Skeletal muscle tissue (tissue), 4 donors: ENCODE results near the gene TMEM255B. TPM values are rescaled to one million over a fixed set of nuclear protein-coding genes. Genes with fewer than 3 reads are reported as not detected.

Source experiments
- H3K27ac ChIP-seq: one replicate; pipeline ENCODE4 v1.7.0; 2013; ENCODE audit warnings: mild to moderate bottlenecking, low read depth, low read length, inconsistent platforms
- H3K27me3 ChIP-seq, 3 donors: one replicate each; pipeline ENCODE4 v1.7.0; 2013; ENCODE audit warnings: low read length in 3 of 3; ENCODE audit not compliant: control insufficient read depth in 3 of 3, insufficient read depth in 3 of 3
- H3K36me3 ChIP-seq, 3 donors: one replicate each; pipeline ENCODE4 v1.7.0; 2013; ENCODE audit warnings: low read length in 3 of 3; ENCODE audit not compliant: control insufficient read depth in 3 of 3, insufficient read depth in 3 of 3
- H3K4me1 ChIP-seq, 3 donors: one replicate each; pipeline ENCODE4 v1.7.0; 2013; ENCODE audit warnings: low read length in 3 of 3, mild to moderate bottlenecking in 3 of 3; ENCODE audit not compliant: control insufficient read depth in 3 of 3, insufficient read depth in 3 of 3
- H3K4me3 ChIP-seq, 3 donors: one replicate each; pipeline ENCODE4 v1.7.0; 2013; ENCODE audit warnings: low read length in 3 of 3
- H3K9ac ChIP-seq, 3 donors: one replicate each; pipeline ENCODE4 v1.7.0; 2013; ENCODE audit warnings: low read length in 3 of 3, mild to moderate bottlenecking in 3 of 3, moderate library complexity in 2 of 3, low read depth in 1 of 3
- H3K9me3 ChIP-seq, 3 donors: one replicate each; pipeline ENCODE4 v1.7.0; 2013; ENCODE audit warnings: low read length in 3 of 3; ENCODE audit not compliant: control insufficient read depth in 3 of 3
- total RNA-seq: library from RNA; depleted of rRNA; stranded (reverse); fragments of >200 nt; gene quantifications from one replicate; pipeline ENCODE4 v1.2.3, GENCODE V29; 2014
- donor health status: Osteomylitis.

Gene TMEM255B
- total RNA-seq, 1 donor from 2014 or later: 2.6 TPM

DNA sequence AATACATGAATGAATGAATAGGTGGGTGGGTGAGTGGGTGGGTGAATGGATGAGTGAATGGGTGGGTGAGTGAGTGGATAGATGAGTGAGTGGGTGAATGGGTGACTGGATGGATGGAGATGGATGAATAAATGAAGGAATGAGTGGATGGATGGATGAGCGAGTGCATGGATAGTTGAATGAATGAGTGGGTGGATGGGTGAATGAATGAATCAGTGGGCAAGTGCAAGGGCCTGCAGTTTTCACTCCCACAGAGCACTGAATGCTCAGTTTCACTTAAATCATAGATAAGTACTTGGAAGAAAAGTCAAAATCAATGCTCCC lies 92.4 kb downstream of the TMEM255B start:
- no peak overlapping the region for H3K4me3 ChIP-seq
- H3K27me3 ChIP-seq: no peaks in the 10 kb centered on the region
- H3K9ac ChIP-seq: no peak overlapping the region
- peaks cover 3 to 8% (median 6%) of the 10 kb centered on the region in 3 donors for H3K36me3 ChIP-seq
- H3K27ac ChIP-seq: no peak overlapping the region
- no peaks in the 10 kb centered on the region for H3K9me3 ChIP-seq
- peaks cover 54 to 74% (median 58%) of the 10 kb centered on the region in 3 donors for H3K4me1 ChIP-seq

DNA sequence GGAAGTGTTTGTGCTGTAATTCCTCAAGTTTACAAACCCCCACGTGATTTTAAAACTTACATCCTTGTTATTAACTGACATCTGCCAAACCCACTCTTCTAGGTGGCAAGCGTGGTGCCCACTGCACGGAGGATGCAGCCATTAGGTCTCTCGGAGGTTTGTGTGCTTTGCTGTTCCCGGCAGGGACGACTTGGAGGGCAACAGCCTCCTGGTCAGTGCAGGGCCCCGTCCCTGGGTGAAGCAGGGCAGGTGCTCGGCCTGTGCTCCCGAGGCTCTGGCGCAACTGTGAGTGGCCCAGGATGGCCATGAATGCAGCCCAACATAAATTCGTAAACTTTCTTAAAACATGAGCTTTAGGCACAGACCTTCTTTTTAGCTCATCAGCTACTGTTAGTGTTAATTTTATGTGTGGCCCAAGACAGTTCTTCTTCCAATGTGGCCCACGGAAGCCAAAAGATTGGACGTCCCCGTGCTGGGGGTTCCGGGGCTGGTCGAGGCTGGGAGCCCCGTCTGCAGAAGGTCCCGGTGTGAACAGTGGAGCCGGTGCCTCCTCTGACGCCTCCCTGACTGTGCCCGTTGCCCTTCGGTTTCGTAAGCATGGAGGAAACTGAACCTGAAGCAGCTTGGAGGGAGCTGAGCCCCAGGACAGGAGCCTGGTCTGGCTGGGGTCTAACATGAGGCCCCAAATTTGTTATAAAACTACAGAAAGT lies 93.0 kb downstream of the TMEM255B start:
- Histone ChIP-seq H3K9me3 (no peaks in the 10 kb centered on the region), H3K4me3 (no peak overlapping the region), H3K9ac (no peak overlapping the region), H3K27ac (no peak overlapping the region), H3K36me3 (peaks cover 0 to 3% (median under 1%) of the 10 kb centered on the region in 3 donors), H3K27me3 (no peaks in the 10 kb centered on the region), H3K4me1 (peaks cover 59 to 80% (median 63%) of the 10 kb centered on the region in 3 donors)

DNA sequence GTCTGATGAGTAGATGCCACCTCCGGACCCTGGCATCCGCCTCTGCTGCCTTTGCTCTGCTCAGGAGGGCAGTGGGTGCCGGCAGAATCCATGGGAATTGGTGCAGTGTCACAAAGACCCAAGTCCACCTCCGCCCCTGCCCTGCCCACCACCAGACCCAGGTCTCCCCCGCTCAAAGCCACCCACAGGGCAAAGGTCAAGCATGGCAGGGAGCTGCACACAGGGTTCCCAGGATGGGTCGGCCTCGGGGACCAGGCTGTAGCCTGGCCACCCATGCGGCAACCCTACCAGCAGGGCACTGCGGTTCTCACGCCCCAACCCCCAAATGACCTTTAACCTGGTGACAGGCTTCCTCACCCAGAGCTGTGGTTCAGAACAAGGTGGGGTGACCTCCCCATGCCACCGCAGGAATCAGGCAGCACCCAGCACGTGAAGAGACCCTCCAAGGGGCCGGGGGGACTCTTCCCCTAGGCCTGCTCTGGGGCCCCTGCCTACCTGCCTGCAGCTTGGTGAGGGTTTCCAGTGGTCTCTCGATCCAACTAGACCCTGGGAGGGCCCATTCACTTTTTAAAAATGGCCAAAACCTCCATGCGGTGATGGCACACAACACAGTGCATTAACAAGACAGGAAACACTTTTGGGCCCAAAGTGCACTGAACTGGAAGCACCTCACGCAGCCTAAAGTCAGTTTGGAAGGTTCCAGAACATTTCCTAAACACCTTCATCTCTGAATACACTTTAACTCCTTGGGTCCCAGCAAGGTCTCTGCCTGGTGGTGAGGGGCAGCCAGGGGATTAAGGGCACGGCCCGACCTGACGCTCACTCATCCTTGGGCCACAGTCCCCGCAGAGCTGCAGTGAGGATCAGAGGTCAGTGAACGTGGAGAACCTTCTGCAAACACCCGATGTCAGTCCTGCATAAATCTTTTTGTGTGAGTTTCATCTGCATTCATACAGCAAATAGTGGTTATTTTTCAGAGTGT lies 93.8 kb downstream of the TMEM255B start:
- Histone ChIP-seq H3K27ac (no peak overlapping the region), H3K27me3 (no peaks in the 10 kb centered on the region), H3K4me1 (peaks cover 63 to 80% (median 63%) of the 10 kb centered on the region in 3 donors), H3K9me3 (no peaks in the 10 kb centered on the region), H3K36me3 (peaks cover 0 to 2% (median 0%) of the 10 kb centered on the region in 3 donors), H3K4me3 (no peak overlapping the region), H3K9ac (peak overlapping the region in 1 of 3 donors; percentile 35)

DNA sequence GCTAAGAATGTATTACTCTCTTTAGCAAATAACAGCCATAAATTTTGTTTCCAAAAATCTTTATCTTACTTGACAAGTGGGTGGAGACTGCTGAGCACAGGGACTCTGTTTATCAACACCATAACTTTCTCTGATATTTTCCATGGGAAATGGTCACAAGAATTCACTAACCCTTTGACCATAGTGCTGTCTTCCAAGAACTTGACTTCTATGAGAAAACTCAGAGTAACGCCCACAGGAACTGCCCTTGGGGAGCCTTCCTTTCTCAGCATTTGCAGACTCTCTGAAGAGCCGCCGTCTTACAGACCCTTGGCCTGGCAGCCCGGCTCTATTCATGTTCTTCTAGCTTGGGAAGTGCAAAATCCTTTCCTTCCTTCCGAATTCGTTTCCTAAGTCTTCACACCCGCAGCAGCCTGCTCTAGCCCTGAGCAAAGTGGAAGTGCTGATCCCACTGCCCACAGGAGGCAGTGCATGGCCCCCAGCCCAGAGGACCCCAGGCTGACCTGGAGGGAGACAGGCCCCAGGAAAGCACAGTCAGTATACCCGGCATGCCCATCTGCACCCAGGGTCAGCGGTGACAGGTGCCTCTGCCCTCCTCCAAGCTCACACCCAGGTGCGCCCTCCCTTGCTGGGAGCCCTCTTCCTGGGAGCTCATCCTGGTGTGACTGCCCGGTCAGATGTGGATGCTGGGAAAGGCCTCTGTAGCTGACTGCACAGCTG lies 94.7 kb downstream of the TMEM255B start:
- Histone ChIP-seq H3K9ac (peak overlapping the region in 2 of 3 donors; percentile 24 to 68), H3K27ac (peak overlapping the region; percentile 69), H3K4me3 (peak overlapping the region; percentile 4 to 22 (median 11)), H3K36me3 (peaks cover 0 to 7% (median 2%) of the 10 kb centered on the region in 3 donors), H3K9me3 (no peaks in the 10 kb centered on the region), H3K27me3 (no peaks in the 10 kb centered on the region), H3K4me1 (peaks cover 54 to 81% (median 59%) of the 10 kb centered on the region in 3 donors)

DNA sequence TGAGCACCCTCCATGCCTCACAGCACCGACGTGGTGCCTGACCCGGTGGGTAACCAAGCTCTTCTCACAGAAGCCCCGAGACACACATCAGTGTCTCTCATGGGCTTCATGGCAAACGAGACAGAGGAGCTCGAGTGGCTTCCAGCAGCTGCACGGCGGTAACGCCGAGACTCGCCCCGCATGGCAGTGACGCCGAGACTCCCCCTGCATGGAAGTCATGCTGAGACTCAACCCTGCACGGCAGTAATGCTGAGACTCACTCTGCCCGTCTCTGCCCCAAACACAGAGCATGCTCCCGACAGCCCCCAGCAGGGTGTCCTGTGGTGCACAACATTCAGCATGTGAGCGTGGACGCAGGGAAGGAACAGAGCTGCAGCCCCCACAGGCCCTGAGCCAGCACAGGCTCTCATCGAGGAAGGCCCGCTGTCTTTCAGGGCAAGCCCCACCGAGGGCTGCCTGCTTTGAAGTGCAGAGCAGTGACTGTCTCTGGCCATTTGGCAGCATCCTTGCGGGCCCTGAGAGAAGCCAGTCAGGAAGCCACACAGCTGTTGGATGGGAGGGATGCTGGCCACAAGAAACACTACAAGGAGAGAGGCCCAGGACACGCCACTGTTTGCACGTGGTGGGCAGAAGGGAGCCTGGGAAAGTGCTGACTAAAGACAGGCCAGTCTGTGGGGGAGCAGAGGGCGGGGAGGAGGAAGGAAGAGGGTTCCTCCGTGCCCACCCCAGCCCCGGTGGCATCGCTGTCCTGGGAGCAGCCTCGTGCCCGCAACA lies 95.4 kb downstream of the TMEM255B start:
- H3K9ac ChIP-seq: peak overlapping the region in 2 of 3 donors; percentile 24 to 68
- peaks cover 2 to 14% (median 5%) of the 10 kb centered on the region in 3 donors for H3K36me3 ChIP-seq
- no peaks in the 10 kb centered on the region for H3K27me3 ChIP-seq
- peak overlapping the region; percentile 69 for H3K27ac ChIP-seq
- peaks cover 47 to 78% (median 52%) of the 10 kb centered on the region in 3 donors for H3K4me1 ChIP-seq
- no peaks in the 10 kb centered on the region for H3K9me3 ChIP-seq
- H3K4me3 ChIP-seq: peak overlapping the region; percentile 4 to 42 (median 34)

DNA sequence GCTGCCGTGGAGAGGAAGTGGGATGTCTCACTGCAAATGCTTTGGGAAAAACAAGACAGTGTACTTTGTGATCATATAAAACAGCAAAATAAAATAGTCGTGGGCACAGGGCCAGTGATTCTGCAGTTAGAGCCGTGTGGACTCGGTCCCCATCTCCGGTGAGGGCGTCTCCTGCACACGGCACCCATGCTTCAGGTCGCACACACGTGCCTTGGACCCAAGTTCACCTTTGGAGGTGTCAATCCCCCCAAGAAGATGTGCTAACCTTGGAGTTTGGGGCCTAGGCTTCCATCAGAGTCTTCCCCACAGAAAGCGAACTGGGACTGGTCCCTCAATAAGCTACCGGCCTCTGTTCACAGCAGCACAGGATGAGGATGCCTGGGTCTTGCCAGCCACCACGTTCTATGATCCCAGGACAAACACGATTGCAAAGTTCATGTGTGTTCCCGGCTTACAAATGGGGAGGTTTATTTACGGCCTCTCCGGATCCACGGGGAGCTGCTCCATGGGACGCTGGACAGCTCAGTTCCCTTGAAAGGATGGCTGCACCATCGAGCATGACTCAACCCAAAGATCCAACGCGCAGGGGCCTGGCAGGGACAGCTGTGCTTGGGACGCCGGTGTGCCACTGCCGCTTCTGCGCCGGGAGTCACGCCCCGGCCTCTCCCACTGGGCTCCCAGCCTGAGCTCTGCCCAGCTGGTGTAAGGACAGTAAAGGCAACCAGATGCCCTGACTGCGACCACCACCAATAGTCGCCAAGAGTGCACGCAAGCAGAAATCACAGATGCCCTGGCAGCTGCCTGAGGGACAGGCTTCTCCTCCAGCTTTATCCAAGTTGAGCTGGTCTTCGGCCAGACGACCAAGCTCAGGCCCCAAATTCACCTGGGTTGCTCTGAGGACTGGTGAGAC lies 96.2 kb downstream of the TMEM255B start:
- peak overlapping the region in 2 of 3 donors; percentile 15 to 69 for H3K9ac ChIP-seq
- peaks cover 47 to 77% (median 50%) of the 10 kb centered on the region in 3 donors for H3K4me1 ChIP-seq
- H3K36me3 ChIP-seq: peaks cover 5 to 21% (median 7%) of the 10 kb centered on the region in 3 donors
- peak overlapping the region; percentile 69 for H3K27ac ChIP-seq
- peak overlapping the region; percentile 18 to 45 (median 41) for H3K4me3 ChIP-seq
- H3K9me3 ChIP-seq: no peaks in the 10 kb centered on the region
- H3K27me3 ChIP-seq: no peaks in the 10 kb centered on the region

DNA sequence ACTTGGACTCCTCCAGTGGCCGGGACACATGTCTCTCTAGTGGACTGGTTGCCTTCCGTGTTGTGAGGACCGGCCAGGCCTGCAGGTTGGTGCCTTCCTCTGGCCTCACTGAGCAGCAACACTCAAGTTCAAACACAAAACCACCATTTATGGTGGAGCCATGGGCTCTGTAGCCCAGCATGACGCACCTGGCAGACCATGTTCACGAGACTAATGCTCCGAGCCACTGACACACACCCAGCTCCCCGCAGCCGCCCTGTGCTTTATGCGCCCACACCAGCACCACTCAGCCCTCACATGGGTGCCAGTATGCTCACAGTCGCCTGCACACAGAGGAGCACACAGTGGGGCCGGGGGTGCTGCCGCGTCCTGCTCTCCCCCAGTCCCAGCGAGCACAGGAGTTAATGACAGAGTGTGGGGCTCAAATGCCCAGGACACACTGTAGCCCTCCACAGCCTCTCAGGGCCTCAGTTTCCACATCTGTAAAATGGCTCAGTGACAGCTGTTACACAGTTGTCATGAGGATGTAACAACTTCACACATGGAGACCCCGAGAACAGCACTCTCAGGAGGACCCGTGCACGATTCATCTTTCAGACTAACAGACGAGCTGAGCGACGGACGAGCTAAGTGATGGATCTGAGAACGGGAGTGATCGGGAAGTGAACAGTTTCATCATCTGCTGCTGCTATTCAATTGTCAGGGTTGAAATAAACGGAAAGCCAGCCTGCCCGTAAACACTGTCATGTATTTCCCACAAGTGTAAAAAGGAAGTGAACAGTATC lies 97.1 kb downstream of the TMEM255B start:
- H3K4me1 ChIP-seq: peaks cover 52 to 83% (median 55%) of the 10 kb centered on the region in 3 donors
- peak overlapping the region in 1 of 3 donors; percentile 69 for H3K9ac ChIP-seq
- H3K9me3 ChIP-seq: no peaks in the 10 kb centered on the region
- H3K36me3 ChIP-seq: peaks cover 5 to 23% (median 7%) of the 10 kb centered on the region in 3 donors
- no peaks in the 10 kb centered on the region for H3K27me3 ChIP-seq
- H3K4me3 ChIP-seq: peak overlapping the region in 2 of 3 donors; percentile 16 to 41
- H3K27ac ChIP-seq: peak overlapping the region; percentile 69

DNA sequence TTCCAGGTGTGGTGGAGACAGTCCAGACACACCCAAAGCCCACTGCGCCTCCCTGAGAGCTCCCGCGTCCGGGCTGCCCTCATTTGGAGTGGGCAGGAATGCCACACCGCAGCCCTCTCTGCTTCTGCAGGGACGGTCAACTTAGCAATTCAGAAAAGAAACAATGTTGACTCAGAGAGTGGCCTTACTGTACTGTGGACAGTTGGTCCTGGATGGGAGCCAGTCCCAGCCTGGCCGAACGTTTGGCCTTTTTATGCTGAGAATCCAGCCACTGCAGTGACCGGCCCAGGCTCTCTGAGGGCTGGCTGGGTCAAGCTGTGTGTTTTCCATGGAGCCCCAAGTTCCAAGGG lies 97.7 kb downstream of the TMEM255B start:
- no peaks in the 10 kb centered on the region for H3K27me3 ChIP-seq
- no peak overlapping the region for H3K4me3 ChIP-seq
- peaks cover 5 to 26% (median 9%) of the 10 kb centered on the region in 3 donors for H3K36me3 ChIP-seq
- no peak overlapping the region for H3K27ac ChIP-seq
- H3K9ac ChIP-seq: no peak overlapping the region
- H3K9me3 ChIP-seq: no peaks in the 10 kb centered on the region
- peaks cover 56 to 89% (median 57%) of the 10 kb centered on the region in 3 donors for H3K4me1 ChIP-seq
